DLD1 (cell line): ENCODE data around the gene EEIG1.

ENCODE experiments used
- in situ Hi-C: cut with HindIII; loops from 2 replicates; pipeline ENCODE4 v1.10.0; 2017; ENCODE audit warnings: low sequenced_read_pairs

Gene EEIG1

GRCh38 chr9:127975376-127976315 is 5.1 kb downstream of the EEIG1 start:
- in situ Hi-C loops: no loop called here

DNA sequence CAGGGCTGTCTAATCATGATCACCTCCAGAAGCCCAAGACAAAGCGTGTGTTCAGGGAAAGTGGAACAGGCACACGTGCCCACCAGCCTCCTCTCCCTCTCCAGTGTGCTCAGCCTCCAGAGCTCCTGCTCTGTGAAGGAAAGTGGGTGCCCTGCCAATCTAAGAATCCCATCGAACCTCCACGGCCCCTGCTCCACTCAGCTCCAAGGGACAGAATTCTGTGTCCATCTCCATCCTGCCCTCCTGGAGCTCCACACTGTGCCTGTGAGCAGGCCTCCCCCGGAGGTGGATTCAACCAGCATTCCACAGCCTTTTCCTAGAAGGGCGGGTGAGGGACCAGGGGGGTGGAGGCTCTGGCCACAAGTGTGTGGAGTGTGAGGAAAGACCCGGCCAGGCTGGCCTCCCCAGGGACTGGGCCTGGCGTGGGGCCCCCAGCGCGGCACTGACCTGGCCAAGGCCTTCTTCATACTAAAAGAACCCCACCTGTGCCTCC is 6.0 kb downstream of the EEIG1 start:
- in situ Hi-C loops: no loop called here

GRCh38 chr9:127974001-127974768 is 6.6 kb downstream of the EEIG1 start:
- in situ Hi-C loops: no loop called here

DNA sequence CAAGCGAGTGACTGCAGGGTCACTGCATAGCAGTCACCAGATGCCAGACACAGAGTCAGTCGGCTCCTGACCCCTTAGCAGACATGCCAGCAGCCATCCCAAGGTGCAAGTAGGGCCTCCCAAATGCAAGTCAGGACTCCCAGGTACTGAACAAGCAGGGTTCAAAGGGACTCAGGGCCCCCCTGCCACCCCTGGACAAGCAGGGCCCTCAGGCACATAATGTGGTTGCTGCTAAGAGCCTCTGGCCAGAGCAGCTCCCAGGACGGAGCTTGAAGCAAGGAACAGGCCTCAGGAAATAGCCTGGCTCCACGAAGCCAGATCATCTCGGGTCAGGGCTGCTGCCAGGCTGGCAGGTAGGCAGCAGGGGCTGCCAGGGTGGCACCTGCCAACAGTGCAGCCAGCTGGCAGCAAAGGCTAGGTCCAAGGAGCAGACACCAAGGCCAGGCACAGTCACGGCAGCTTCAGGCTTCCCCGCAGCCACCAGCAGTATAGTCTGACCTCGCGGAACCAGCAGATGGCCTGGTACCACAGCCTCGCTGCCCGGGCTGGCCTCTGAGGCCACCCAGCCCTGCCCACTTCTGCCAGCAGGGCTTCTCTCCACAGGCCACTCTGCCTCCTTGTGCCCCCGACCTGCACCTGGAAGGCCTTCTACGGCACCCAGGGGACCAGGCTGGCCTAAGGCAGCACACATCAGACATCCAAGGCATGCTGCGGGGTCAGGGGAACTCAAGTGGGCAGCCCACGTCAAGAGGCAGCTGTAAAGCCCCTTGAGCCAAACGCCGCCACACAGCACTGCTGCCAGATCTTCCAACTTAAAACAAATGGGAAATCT is 7.4 kb downstream of the EEIG1 start:
- in situ Hi-C loops: no loop called here

DNA sequence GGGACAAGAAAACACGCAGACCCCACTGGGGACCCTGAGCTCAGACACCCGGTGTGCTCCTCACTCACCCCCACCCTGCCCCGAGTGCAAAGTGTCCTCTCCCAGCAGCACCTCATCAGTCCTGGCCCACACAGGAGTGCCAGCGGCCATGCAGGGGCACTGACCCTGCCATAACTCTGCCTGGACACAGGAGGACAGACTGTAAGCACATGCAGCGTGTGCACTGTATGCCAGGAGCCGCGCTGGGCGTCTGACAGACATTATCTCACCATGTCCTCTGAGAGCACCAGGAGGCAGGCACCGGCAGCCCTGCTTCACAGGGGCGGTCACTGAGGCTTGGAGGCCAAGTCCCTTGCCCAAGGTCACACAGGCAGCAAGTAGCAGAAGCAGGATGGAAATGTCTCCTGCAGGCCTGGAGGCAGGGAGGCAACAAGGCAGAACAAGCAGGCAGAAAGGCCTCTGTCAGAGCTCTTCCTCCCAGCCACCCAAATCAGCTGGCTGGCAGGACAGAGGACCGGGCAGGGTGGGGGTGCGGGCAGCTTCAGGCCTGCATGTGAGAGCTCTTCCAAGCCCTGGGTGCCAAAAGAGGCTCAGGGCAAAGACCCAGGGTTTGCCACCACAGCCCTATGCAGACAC is 8.4 kb downstream of the EEIG1 start:
- in situ Hi-C loops: no loop called here

DNA sequence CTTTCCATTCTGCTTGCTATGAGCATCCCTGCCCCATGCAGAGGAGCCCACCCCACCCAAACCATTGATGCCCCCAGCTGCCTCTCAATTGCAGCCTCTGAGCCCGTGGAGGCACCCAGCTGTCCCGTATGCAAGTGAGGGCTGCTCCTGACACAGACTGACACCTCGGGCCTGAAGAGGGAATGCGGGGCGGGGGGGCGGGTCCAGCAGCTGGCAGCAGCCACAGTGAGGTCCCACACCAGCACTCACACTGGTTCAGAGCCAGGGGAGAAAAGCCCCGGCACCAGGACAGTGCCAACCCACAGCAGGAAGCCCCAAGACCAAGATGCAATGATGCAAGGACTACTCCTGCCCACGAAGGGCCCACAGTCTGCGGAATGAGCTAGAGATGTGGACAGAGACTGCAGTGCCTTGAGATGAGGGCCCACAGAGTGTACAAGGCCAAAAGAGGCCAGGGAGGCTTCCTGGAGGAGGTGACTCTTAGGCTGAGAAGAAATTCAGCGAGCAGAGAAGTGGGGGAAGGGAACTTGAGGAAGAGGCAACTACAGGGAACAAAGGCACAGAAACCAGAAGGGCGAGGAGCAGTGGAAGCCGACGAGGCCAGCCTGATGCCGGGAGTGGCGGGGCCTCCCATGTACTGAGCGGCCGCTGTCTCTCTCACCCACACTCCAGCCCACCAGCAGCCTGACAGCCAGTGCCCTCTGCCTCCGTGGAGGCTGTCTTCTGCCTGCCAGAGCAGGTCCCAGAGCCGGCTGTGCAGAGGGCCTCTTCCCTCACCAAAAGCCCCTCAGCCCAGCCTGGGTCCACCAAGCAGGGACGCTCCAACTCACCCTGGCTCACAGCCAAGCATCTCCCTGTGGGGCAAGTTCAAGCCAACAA is 9.2 kb downstream of the EEIG1 start:
- in situ Hi-C loops: no loop called here

- in situ Hi-C loops: no loop called here
These were observed 10.1 kb downstream of the EEIG1 start for GRCh38 chr9:127970401-127971313.

- in situ Hi-C loops: no loop called here
These were observed 11.9 kb downstream of the EEIG1 start for GRCh38 chr9:127968700-127969383.

DNA sequence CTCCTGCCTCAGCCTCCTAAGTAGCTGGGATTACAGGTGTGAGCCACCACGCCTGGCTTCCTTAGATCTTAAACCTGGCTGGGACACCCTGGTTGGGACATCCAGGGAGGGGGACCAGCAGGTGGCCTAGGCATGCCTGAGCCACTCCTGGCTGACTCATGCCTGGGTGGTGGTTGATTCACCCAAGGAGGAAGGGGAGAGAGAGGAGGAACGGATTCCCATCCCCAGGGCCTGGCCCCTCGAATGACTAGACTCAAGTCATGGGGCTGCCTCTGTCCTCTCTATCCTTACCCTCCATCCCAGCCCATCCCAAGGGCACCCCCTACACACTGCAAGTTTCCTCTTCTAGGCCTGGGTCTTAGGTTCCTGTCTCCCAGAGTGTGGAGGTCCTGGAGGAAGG is 12.7 kb downstream of the EEIG1 start:
- in situ Hi-C loops: no loop called here

GRCh38 chr9:127967151-127967809 is 13.5 kb downstream of the EEIG1 start:
- in situ Hi-C loops: no loop called here

DNA sequence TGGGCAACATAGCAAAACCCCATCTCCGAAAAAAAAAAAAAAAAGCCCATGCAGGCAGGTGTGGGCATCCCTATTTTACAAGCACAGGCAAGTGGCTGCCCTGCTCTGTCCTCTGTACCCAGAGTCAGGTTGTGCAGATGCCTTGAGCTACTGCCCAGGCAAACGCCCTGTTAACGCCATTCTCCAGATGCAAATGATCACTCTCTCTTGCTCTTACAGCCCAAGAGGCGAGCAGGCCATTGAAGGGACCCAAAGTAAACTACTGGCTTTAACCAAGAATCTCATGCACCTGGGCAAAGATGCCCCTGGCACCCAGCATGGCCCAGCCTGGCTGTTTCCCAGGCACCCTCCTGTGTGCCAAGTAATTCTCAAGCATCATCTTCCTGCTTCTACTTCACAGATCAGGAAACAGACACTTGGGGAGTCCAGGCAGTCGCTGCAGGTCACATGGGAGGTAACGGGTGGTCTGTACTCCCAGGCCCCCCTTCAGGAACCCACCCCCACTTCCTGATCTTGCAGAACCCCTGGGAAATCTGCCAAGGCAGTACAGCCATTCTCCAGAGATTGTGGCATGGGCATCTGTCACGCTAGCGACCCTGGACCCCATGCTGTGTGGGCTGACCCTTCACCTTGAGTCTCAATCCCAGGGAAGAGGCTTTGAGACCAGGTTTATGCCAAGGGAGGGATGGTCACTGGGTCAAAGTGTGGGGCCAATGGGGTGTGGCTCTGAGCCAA is 14.2 kb downstream of the EEIG1 start:
- in situ Hi-C loops: no loop called here

- in situ Hi-C loops: no loop called here
These were observed 14.8 kb downstream of the EEIG1 start for GRCh38 chr9:127965953-127966352.

DNA sequence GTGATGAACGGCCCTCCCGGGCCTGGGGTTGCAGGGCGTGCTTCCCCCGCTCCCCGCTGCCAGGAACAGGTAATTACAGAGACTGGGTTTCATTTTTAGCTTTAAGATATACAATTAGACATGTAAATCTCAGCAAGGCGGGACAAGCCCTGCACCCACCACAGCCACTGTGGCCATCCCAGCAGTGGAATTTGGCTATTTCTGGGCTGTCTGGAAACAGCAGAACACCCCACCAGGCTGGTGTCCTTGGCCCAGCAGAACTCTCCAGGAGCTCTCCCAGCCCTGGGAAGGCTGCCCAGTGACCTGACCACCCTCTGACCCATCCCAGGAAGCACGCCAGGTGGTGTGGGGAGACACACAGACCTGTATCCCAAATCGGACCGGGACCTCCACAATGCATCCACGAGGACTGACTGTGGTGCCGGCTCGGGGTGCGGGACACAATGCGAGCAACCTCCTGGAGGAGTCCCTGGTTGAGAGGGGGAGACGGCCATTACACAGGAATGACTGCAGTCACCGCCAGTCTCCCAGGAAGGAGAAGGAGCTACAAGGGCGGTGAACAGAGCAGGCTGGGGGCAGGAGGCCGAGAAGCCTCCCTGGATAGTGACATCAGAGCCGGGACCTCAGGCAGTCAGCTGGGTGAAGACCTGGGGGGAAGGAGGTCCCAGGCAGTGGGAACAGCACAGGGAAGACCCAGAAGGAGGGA is 17.3 kb downstream of the EEIG1 start:
- in situ Hi-C loops: no loop called here

DNA sequence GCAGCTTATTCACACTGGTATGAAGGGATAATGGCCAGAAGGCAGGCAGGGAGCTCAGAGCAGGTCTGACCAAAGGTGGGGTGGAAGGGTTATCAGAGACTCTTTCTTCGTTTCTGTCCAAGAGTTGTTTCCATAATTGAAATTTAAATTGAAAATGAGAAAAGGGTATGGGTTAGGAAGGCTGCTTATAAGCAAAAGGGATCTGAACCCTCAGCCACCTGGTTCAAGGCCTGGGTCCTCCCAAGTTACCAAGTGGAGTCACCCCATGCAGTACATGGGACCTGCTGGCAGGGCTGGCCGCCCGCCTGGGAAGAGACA is 17.8 kb downstream of the EEIG1 start:
- in situ Hi-C loops: no loop called here

- in situ Hi-C loops: no loop called here
These were observed 18.5 kb downstream of the EEIG1 start for GRCh38 chr9:127962278-127962677.

- in situ Hi-C loops: no loop called here
These were observed 19.1 kb downstream of the EEIG1 start for GRCh38 chr9:127961613-127962155.
